Erythroblast (primary cell): ENCODE data around the gene HBA2.

Experiments
- GATA1 ChIP-seq: IDR thresholded peaks from 2 replicates; pipeline ENCODE4 v1.6.1; 2011; ENCODE audit warnings: low read depth, mild to moderate bottlenecking, control low read depth, low read length, moderate library complexity
- POLR2A ChIP-seq: IDR thresholded peaks from 2 replicates; pipeline ENCODE4 v1.6.1; 2011; ENCODE audit warnings: mild to moderate bottlenecking, low read length

- TF ChIP-seq POLR2A (peak; percentile 4), GATA1 (no peak)
Observed at GRCh38 chr16:185691-186090, 13.0 kb downstream of the HBA2 start.
